ENCODE data around the gene NPIPB2. TPM values are rescaled to one million over a fixed set of nuclear protein-coding genes. Genes with fewer than 3 reads are reported as not detected.
"Not testable (repeated sequence)": the region's sequence is repeated elsewhere in the genome, so short reads cannot be mapped to it uniquely, and the experiment has no call there.

NPIPB2 gene
- not detected for polyA plus RNA-seq (2013, experiment 1 of 2)
- 1.4 TPM for polyA plus RNA-seq (2013, experiment 2 of 2)

GRCh38 chr16:11941945-11942344 lies at the start of gene NPIPB2:
Gene NPIPB2, minus strand, starts transcription at chr16:11942045. Its CDS starts 0 bp downstream, at chr16:11942045.
- not testable (repeated sequence) for H3K36me3 ChIP-seq (ENCODE audit: insufficient read depth, low read length); H3K27ac ChIP-seq (ENCODE audit: low read depth, low read length); H3K9me3 ChIP-seq (ENCODE audit: insufficient read depth, low read depth, low read length); H3K9ac ChIP-seq (ENCODE audit: low read depth, low read length); H3K4me3 ChIP-seq (ENCODE audit: low read length); H3K27me3 ChIP-seq (ENCODE audit: insufficient read depth, low read length); H3K4me1 ChIP-seq (ENCODE audit: insufficient read depth, low read length)
- WGBS = 98% methylated on average over 3 of the region's 4 CpGs

- WGBS = 95% methylated on average over 11 of the region's 11 CpGs
- H3K9ac ChIP-seq (ENCODE audit: low read depth, low read length) = no peak overlapping the region
- peaks cover 4% of the 10 kb centered on the region; the same call in 1 of the 2 replicates for H3K4me1 ChIP-seq (ENCODE audit: insufficient read depth, low read length)
These were observed 49.0 kb upstream of the NPIPB2 start for GRCh38 chr16:11990702-11991390.

GRCh38 chr16:11988258-11988978 lies 46.6 kb upstream of the NPIPB2 start:
- no peaks in the 10 kb centered on the region for H3K27me3 ChIP-seq (ENCODE audit: insufficient read depth, low read length)
- 65% methylated on average over 4 of the region's 5 CpGs for WGBS
- H3K4me1 ChIP-seq (ENCODE audit: insufficient read depth, low read length) = peaks cover 2% of the 10 kb centered on the region; the same call in 1 of the 2 replicates
- H3K4me3 ChIP-seq (ENCODE audit: low read length) = no peak overlapping the region
- H3K36me3 ChIP-seq (ENCODE audit: insufficient read depth, low read length) = no peaks in the 10 kb centered on the region
- H3K9ac ChIP-seq (ENCODE audit: low read depth, low read length) = no peak overlapping the region
- no peak overlapping the region for H3K27ac ChIP-seq (ENCODE audit: low read depth, low read length)
- no peaks in the 10 kb centered on the region for H3K9me3 ChIP-seq (ENCODE audit: insufficient read depth, low read depth, low read length)

More at GRCh38 chr16:11990702-11991390, 49.0 kb upstream of the NPIPB2 start:
- H3K36me3 ChIP-seq (ENCODE audit: insufficient read depth, low read length) = no peaks in the 10 kb centered on the region
- H3K9me3 ChIP-seq (ENCODE audit: insufficient read depth, low read depth, low read length) = no peaks in the 10 kb centered on the region
- no peaks in the 10 kb centered on the region for H3K27me3 ChIP-seq (ENCODE audit: insufficient read depth, low read length)
- no peak overlapping the region for H3K27ac ChIP-seq (ENCODE audit: low read depth, low read length)
- H3K4me3 ChIP-seq (ENCODE audit: low read length) = no peak overlapping the region

- Histone ChIP-seq H3K27ac (ENCODE audit: low read depth, low read length) (no peak overlapping the region), H3K9me3 (ENCODE audit: insufficient read depth, low read depth, low read length) (no peaks in the 10 kb centered on the region), H3K4me1 (ENCODE audit: insufficient read depth, low read length) (no peaks in the 10 kb centered on the region), H3K36me3 (ENCODE audit: insufficient read depth, low read length) (no peaks in the 10 kb centered on the region), H3K4me3 (ENCODE audit: low read length) (no peak overlapping the region), H3K27me3 (ENCODE audit: insufficient read depth, low read length) (no peaks in the 10 kb centered on the region), H3K9ac (ENCODE audit: low read depth, low read length) (no peak overlapping the region)
- WGBS = 94% methylated on average over 11 of the region's 12 CpGs
These were observed 44.7 kb upstream of the NPIPB2 start for GRCh38 chr16:11986521-11987057.

- H3K4me3 ChIP-seq (ENCODE audit: low read length) = no peak overlapping the region
- H3K36me3 ChIP-seq (ENCODE audit: insufficient read depth, low read length) = no peaks in the 10 kb centered on the region
- H3K9me3 ChIP-seq (ENCODE audit: insufficient read depth, low read depth, low read length) = no peaks in the 10 kb centered on the region
- 66% methylated on average over 5 of the region's 5 CpGs for WGBS
- H3K27me3 ChIP-seq (ENCODE audit: insufficient read depth, low read length) = no peaks in the 10 kb centered on the region
- H3K4me1 ChIP-seq (ENCODE audit: insufficient read depth, low read length) = no peaks in the 10 kb centered on the region
- no peak overlapping the region for H3K9ac ChIP-seq (ENCODE audit: low read depth, low read length)
- H3K27ac ChIP-seq (ENCODE audit: low read depth, low read length) = no peak overlapping the region
These were observed 43.4 kb upstream of the NPIPB2 start for GRCh38 chr16:11985250-11985649.

GRCh38 chr16:11980136-11980844 lies 38.4 kb upstream of the NPIPB2 start:
- WGBS = 95% methylated on average over 5 of the region's 5 CpGs
- Histone ChIP-seq H3K4me3 (ENCODE audit: low read length) (no peak overlapping the region), H3K27ac (ENCODE audit: low read depth, low read length) (no peak overlapping the region), H3K9me3 (ENCODE audit: insufficient read depth, low read depth, low read length) (no peaks in the 10 kb centered on the region), H3K36me3 (ENCODE audit: insufficient read depth, low read length) (no peaks in the 10 kb centered on the region), H3K4me1 (ENCODE audit: insufficient read depth, low read length) (peaks cover 4% of the 10 kb centered on the region; the same call in 1 of the 2 replicates), H3K27me3 (ENCODE audit: insufficient read depth, low read length) (no peaks in the 10 kb centered on the region), H3K9ac (ENCODE audit: low read depth, low read length) (no peak overlapping the region)

GRCh38 chr16:11979013-11979672 lies 37.3 kb upstream of the NPIPB2 start:
- no peaks in the 10 kb centered on the region for H3K36me3 ChIP-seq (ENCODE audit: insufficient read depth, low read length)
- WGBS = 88% methylated on average over 7 of the region's 9 CpGs
- no peaks in the 10 kb centered on the region for H3K9me3 ChIP-seq (ENCODE audit: insufficient read depth, low read depth, low read length)
- H3K9ac ChIP-seq (ENCODE audit: low read depth, low read length) = no peak overlapping the region
- no peaks in the 10 kb centered on the region for H3K27me3 ChIP-seq (ENCODE audit: insufficient read depth, low read length)
- peaks cover 4% of the 10 kb centered on the region; the same call in 1 of the 2 replicates for H3K4me1 ChIP-seq (ENCODE audit: insufficient read depth, low read length)
- H3K4me3 ChIP-seq (ENCODE audit: low read length) = no peak overlapping the region
- no peak overlapping the region for H3K27ac ChIP-seq (ENCODE audit: low read depth, low read length)

GRCh38 chr16:11978080-11978479 lies 36.2 kb upstream of the NPIPB2 start:
- Histone ChIP-seq H3K4me3 (ENCODE audit: low read length) (peak overlapping the region; percentile 99; the same call in 1 of the 2 replicates), H3K27ac (ENCODE audit: low read depth, low read length) (no peak overlapping the region), H3K4me1 (ENCODE audit: insufficient read depth, low read length) (peaks cover 4% of the 10 kb centered on the region; the same call in 1 of the 2 replicates), H3K9ac (ENCODE audit: low read depth, low read length) (no peak overlapping the region), H3K36me3 (ENCODE audit: insufficient read depth, low read length) (no peaks in the 10 kb centered on the region), H3K9me3 (ENCODE audit: insufficient read depth, low read depth, low read length) (no peaks in the 10 kb centered on the region), H3K27me3 (ENCODE audit: insufficient read depth, low read length) (no peaks in the 10 kb centered on the region)
- WGBS = 86% methylated on average over 2 of the region's 2 CpGs

- WGBS = 61% methylated on average over 8 of the region's 12 CpGs
- Histone ChIP-seq H3K9me3 (ENCODE audit: insufficient read depth, low read depth, low read length) (no peaks in the 10 kb centered on the region), H3K4me3 (ENCODE audit: low read length) (peak overlapping the region; percentile 99), H3K4me1 (ENCODE audit: insufficient read depth, low read length) (peaks cover 4% of the 10 kb centered on the region; the same call in 1 of the 2 replicates), H3K9ac (ENCODE audit: low read depth, low read length) (peak overlapping the region; percentile 64; the same call in 1 of the 2 replicates), H3K27ac (ENCODE audit: low read depth, low read length) (no peak overlapping the region), H3K27me3 (ENCODE audit: insufficient read depth, low read length) (no peaks in the 10 kb centered on the region), H3K36me3 (ENCODE audit: insufficient read depth, low read length) (no peaks in the 10 kb centered on the region)
These were observed 35.7 kb upstream of the NPIPB2 start for GRCh38 chr16:11977376-11978041.

GRCh38 chr16:11976850-11977375 lies 35.1 kb upstream of the NPIPB2 start:
- WGBS = 1% methylated on average over 22 of the region's 22 CpGs
- H3K4me3 ChIP-seq (ENCODE audit: low read length) = peak overlapping the region; percentile 99

More at GRCh38 chr16:11976850-11977375, 35.1 kb upstream of the NPIPB2 start:
- Histone ChIP-seq H3K27ac (ENCODE audit: low read depth, low read length) (no peak overlapping the region), H3K9me3 (ENCODE audit: insufficient read depth, low read depth, low read length) (no peaks in the 10 kb centered on the region), H3K9ac (ENCODE audit: low read depth, low read length) (peak overlapping the region; percentile 64), H3K4me1 (ENCODE audit: insufficient read depth, low read length) (peaks cover 4% of the 10 kb centered on the region; the same call in 1 of the 2 replicates), H3K27me3 (ENCODE audit: insufficient read depth, low read length) (no peaks in the 10 kb centered on the region), H3K36me3 (ENCODE audit: insufficient read depth, low read length) (no peaks in the 10 kb centered on the region)
